ENCODE measurements around the gene CLDN15. TPM values are rescaled to one million over a fixed set of nuclear protein-coding genes. Genes with fewer than 3 reads are reported as not detected.

The CLDN15 gene
- total RNA-seq, 1 experiment from 2014 or later, result 9.1 TPM

GRCh38 chr7:101243646-101244374 is 6.2 kb upstream of the CLDN15 start:
- H3K9me3 ChIP-seq, result no peaks in the 10 kb centered on the region
- no peaks in the 10 kb centered on the region; the same call in 1 of the 2 replicates for H3K36me3 ChIP-seq (ENCODE audit: control insufficient read depth, insufficient read depth, low read length)
- BruUV-seq (replicated peaks), result no TSS peak
- POLR2A ChIA-PET, result interaction anchor here (0.7 to 1.4 kb wide), 4 partner anchors 9 to 64 kb away, joined by 3 to 10 read pairs (median 4); partner anchors contain the start of genes PLOD3 and ZNHIT1
- no peak for DNase-seq
- CTCF ChIA-PET, result interaction anchor here (0.6 to 2.3 kb wide), 14 partner anchors 8 to 386 kb away, joined by 3 to 49 read pairs (median 4); partner anchors contain the start of genes PLOD3 and ZNHIT1
- H3K4me1 ChIP-seq, result peaks cover 13% of the 10 kb centered on the region; the same call in 1 of the 2 replicates
- peaks cover 40% of the 10 kb centered on the region for H3K36me3 Mint-ChIP-seq (ENCODE audit: insufficient read depth, unreplicated experiment)
- no peaks in the 10 kb centered on the region for H3K27me3 ChIP-seq (replicated peaks; ENCODE audit: control insufficient read depth, insufficient read depth, low read length)
- peak overlapping the region; percentile 93 for H3K27ac Mint-ChIP-seq (ENCODE audit: unreplicated experiment)
- TF ChIP-seq, protein P1, sequence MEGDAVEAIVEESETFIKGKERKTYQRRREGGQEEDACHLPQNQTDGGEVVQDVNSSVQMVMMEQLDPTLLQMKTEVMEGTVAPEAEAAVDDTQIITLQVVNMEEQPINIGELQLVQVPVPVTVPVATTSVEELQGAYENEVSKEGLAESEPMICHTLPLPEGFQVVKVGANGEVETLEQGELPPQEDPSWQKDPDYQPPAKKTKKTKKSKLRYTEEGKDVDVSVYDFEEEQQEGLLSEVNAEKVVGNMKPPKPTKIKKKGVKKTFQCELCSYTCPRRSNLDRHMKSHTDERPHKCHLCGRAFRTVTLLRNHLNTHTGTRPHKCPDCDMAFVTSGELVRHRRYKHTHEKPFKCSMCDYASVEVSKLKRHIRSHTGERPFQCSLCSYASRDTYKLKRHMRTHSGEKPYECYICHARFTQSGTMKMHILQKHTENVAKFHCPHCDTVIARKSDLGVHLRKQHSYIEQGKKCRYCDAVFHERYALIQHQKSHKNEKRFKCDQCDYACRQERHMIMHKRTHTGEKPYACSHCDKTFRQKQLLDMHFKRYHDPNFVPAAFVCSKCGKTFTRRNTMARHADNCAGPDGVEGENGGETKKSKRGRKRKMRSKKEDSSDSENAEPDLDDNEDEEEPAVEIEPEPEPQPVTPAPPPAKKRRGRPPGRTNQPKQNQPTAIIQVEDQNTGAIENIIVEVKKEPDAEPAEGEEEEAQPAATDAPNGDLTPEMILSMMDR (IDR thresholded peaks at IDR 0.05; ENCODE audit: insufficient read depth in 1 of 2, low read depth in 1 of 2, low read length in 1 of 2, severe bottlenecking in 1 of 2, unreplicated experiment in 1 of 2), result no peak
- H3K27me3 Mint-ChIP-seq (ENCODE audit: insufficient read depth, unreplicated experiment), result no peaks in the 10 kb centered on the region
- H3K4me1 Mint-ChIP-seq (ENCODE audit: low read depth, unreplicated experiment), result peaks cover 10% of the 10 kb centered on the region
- no peaks in the 10 kb centered on the region for H3K9me3 Mint-ChIP-seq (ENCODE audit: unreplicated experiment)
- intact Hi-C loops (cut with micrococcal nuclease; ENCODE audit: unreplicated experiment), result loop anchor here (1.0 kb wide), 5 partner anchors 8 to 100 kb away; partner anchors contain the start of gene ZNHIT1
- H3K4me3 ChIP-seq (ENCODE audit: low read depth, low read length), result peak overlapping the region; percentile 95
- H3K4me3 Mint-ChIP-seq (ENCODE audit: unreplicated experiment), result peak overlapping the region; percentile 92

DNA sequence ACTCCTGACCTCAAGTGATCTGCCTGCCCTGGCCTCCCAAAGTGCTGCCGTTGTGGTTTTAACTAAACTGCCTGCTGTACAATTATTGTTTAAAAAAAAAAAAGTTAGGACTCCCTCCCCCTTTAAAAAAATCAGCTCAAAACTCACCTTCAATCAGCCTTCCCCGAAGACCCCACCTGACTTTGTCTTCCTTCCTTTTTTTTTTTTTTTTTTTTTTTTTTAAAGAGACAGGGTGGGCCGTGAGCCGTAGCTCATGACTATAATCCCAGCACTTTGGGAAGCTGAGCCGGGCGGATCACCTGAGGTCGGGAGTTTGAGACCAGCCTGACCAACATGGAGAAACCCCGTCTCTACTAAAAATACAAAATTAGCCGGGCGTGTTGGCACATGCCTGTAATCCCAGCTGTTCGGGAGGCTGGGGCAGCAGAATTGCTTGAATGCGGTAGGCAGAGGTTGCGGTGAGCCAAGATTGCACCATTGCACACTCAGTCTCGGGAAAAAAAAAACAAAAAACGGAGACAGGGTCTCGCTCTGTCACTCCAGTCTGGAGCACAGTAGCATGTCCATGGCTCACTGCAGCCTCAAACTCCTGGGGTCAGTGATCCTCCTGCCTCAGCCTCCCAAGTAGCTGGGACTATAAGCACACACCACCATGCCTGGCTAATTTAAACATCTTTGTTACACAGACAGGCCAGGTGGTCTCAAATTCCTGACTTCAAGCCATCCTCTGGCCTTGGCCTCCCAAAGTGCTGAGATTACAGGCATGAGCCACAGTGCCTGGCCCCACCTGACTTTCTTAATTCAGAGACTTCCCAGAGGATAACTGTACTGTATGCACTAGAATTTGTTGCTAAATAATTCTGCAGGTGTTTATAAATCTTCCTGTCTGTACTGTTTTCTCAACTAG is 4.1 kb upstream of the CLDN15 start:
- DNase-seq, result no peak
- H3K9me3 ChIP-seq, result no peaks in the 10 kb centered on the region
- Mint-ChIP-seq H3K27me3 (ENCODE audit: insufficient read depth, unreplicated experiment) (no peaks in the 10 kb centered on the region), H3K36me3 (ENCODE audit: insufficient read depth, unreplicated experiment) (peaks cover 27% of the 10 kb centered on the region), H3K4me3 (ENCODE audit: unreplicated experiment) (no peak overlapping the region), H3K4me1 (ENCODE audit: low read depth, unreplicated experiment) (peaks cover 4% of the 10 kb centered on the region), H3K27ac (ENCODE audit: unreplicated experiment) (no peak overlapping the region), H3K9me3 (ENCODE audit: unreplicated experiment) (no peaks in the 10 kb centered on the region)
- peaks cover 20% of the 10 kb centered on the region for H3K4me1 ChIP-seq
- CTCF ChIA-PET, result interaction anchor here (0.6 to 0.7 kb wide), 2 partner anchors 13 to 85 kb away, joined by 4 to 7 read pairs; no protein-coding TSS in a partner anchor
- H3K4me3 ChIP-seq (ENCODE audit: low read depth, low read length), result no peak overlapping the region
- no TSS peak for BruUV-seq (replicated peaks)
- TF ChIP-seq, protein P1 (IDR thresholded peaks at IDR 0.05; ENCODE audit: insufficient read depth in 1 of 2, low read depth in 1 of 2, low read length in 1 of 2, severe bottlenecking in 1 of 2, unreplicated experiment in 1 of 2), result no peak
- no peaks in the 10 kb centered on the region; the same call in 1 of the 2 replicates for H3K36me3 ChIP-seq (ENCODE audit: control insufficient read depth, insufficient read depth, low read length)
- POLR2A ChIA-PET, result interaction anchor here (0.5 kb wide), 1 partner anchor 66 kb away, joined by 3 read pairs; no protein-coding TSS in a partner anchor
- intact Hi-C loops (cut with micrococcal nuclease; ENCODE audit: unreplicated experiment), result no loop called here
- H3K27me3 ChIP-seq (replicated peaks; ENCODE audit: control insufficient read depth, insufficient read depth, low read length), result no peaks in the 10 kb centered on the region

- H3K9me3 Mint-ChIP-seq (ENCODE audit: unreplicated experiment), result no peaks in the 10 kb centered on the region
- no TSS peak for BruUV-seq (replicated peaks)
- CTCF ChIA-PET, result interaction anchor here (0.6 to 0.7 kb wide), 2 partner anchors 14 to 84 kb away, joined by 4 to 7 read pairs; no protein-coding TSS in a partner anchor
- no peak overlapping the region for H3K27ac Mint-ChIP-seq (ENCODE audit: unreplicated experiment)
- POLR2A ChIA-PET, result interaction anchor here (0.5 kb wide), 1 partner anchor 67 kb away, joined by 3 read pairs; no protein-coding TSS in a partner anchor
- intact Hi-C loops (cut with micrococcal nuclease; ENCODE audit: unreplicated experiment), result no loop called here
- H3K4me1 Mint-ChIP-seq (ENCODE audit: low read depth, unreplicated experiment), result peaks cover 4% of the 10 kb centered on the region
- Histone ChIP-seq H3K27me3 (replicated peaks; ENCODE audit: control insufficient read depth, insufficient read depth, low read length) (no peaks in the 10 kb centered on the region), H3K36me3 (ENCODE audit: control insufficient read depth, insufficient read depth, low read length) (no peaks in the 10 kb centered on the region; the same call in 1 of the 2 replicates), H3K9me3 (no peaks in the 10 kb centered on the region), H3K4me3 (ENCODE audit: low read depth, low read length) (no peak overlapping the region), H3K4me1 (peaks cover 20% of the 10 kb centered on the region)
- H3K27me3 Mint-ChIP-seq (ENCODE audit: insufficient read depth, unreplicated experiment), result no peaks in the 10 kb centered on the region
- DNase-seq, result no peak
- TF ChIP-seq, protein P1 (IDR thresholded peaks at IDR 0.05; ENCODE audit: insufficient read depth in 1 of 2, low read depth in 1 of 2, low read length in 1 of 2, severe bottlenecking in 1 of 2, unreplicated experiment in 1 of 2), result no peak
- no peak overlapping the region for H3K4me3 Mint-ChIP-seq (ENCODE audit: unreplicated experiment)
- H3K36me3 Mint-ChIP-seq (ENCODE audit: insufficient read depth, unreplicated experiment), result peaks cover 33% of the 10 kb centered on the region
These were observed 3.4 kb upstream of the CLDN15 start for GRCh38 chr7:101241015-101241363.

Measured in Caco-2 (cell line).